Mucosa of stomach (tissue), 1 donor: Measurements from ENCODE around the gene WWTR1.

Experiments used
- H3K27me3 ChIP-seq: one replicate; pipeline ENCODE4 v1.7.0; 2013; ENCODE audit warnings: mild to moderate bottlenecking, low read length; ENCODE audit not compliant: control insufficient read depth, insufficient read depth
- H3K36me3 ChIP-seq: one replicate; pipeline ENCODE4 v1.7.0; 2013; ENCODE audit warnings: low read length; ENCODE audit not compliant: control insufficient read depth, insufficient read depth
- H3K4me1 ChIP-seq: one replicate; pipeline ENCODE4 v1.7.0; 2013; ENCODE audit warnings: mild to moderate bottlenecking, low read length; ENCODE audit not compliant: control insufficient read depth, insufficient read depth
- H3K4me3 ChIP-seq: one replicate; pipeline ENCODE4 v1.7.0; 2013; ENCODE audit warnings: low read length
- H3K9ac ChIP-seq: one replicate; pipeline ENCODE4 v1.7.0; 2013; ENCODE audit warnings: mild to moderate bottlenecking, low read length, moderate library complexity
- H3K9me3 ChIP-seq: one replicate; pipeline ENCODE4 v1.7.0; 2013; ENCODE audit warnings: mild to moderate bottlenecking, low read length, moderate library complexity; ENCODE audit not compliant: control insufficient read depth
- donor health status: Pancreatic carcinoma.

WWTR1 gene

DNA sequence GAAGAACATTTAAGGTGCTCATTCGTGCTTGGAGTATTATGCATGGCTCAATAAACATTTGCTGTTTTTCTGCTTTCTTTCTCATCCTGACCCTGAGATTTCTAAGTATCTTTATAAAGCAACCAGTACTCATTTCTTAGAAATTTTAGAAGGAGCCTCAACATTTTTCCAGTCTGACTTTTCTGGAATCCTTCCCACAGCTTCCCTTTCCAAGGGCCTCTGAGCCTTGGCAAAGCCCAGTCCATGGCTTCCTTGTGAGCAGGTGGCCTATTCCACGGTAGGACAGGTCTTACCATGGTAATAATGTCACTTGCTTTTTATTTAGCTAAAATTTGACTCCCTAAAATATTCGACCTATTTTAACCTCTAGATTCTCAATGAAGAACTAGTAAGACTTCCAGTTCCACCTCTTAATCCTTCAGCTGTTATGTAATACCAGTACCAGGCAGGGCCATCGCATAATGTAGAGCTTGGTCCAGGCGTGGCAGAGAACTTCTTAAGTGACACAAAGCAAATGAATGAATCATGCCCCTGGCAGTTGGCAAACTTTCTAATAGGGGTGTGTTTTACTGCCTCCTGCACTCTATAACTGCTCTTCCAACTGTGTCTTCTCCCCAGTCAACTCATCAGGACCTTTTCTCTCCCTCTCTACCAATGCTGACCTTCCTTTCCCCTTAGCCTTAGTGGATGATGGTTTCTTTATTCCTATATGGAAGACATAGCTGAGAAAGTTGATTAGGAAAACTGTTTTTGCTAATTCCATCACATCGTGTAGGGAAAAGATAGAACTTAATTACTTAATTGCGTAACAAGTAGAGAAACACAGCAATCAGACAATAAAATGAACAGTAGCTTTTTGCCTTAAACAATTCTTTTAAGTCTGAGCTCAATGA is 184.2 kb downstream of the WWTR1 start:
- Histone ChIP-seq H3K27me3 (no peaks in the 10 kb centered on the region), H3K9ac (no peak overlapping the region), H3K9me3 (no peaks in the 10 kb centered on the region), H3K36me3 (no peaks in the 10 kb centered on the region), H3K4me1 (peaks cover 48% of the 10 kb centered on the region), H3K4me3 (no peak overlapping the region)

DNA sequence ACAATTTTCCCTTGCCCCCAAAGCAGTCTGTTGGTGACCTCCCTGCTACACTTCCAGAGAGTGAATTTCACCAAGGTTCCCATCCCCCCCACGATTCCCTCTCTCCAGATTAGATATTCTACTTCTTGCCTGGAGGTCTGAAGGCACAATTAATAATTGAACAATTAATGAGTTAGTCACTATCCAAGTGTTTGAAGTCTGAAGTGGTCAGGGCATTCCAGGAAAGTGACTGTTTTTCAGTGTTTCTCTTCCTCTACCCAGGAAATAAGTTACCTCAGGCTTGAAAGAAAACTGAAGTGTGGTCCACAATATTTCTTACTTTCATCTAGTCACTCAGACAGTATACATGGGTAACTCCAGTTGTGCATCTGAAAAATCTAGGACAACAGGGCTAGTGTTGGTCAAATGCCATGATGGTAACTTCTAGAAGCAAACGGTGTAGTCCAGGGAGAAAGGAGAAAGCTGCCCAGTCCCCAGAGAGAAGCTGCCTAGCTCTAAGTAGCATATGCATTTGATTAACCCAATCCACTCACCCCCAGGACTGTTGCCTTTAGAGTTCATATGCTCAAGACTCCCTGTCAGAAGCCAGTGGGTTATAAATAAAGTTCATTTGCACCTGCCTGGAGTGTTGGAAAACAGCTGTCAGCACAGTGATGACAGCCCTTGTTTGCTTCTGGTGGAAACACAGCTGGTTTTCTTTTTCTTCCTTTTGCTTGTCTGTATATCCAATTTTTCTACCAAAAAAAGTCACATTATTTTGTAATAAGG is 185.6 kb downstream of the WWTR1 start:
- Histone ChIP-seq H3K4me1 (peaks cover 52% of the 10 kb centered on the region), H3K27me3 (no peaks in the 10 kb centered on the region), H3K9me3 (no peaks in the 10 kb centered on the region)

DNA sequence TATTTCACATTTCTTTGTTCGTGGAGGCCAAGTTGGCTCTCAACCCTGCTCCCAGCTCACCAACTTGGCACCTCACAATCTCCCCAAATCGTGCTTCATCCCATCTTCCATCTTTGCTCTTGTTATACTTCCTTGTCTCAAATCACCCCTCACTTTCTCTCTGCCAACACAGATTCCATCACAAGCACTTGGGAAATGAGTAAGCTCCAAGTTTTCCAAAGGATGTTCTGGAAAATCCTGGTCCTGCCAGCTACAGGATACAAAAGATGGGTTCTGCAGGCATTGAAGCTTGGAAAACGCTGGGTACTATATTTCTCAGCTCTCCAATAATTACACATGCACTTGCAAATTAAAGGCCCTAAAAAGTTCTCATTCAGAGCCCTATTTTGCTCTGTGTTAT is 187.4 kb downstream of the WWTR1 start:
- no peaks in the 10 kb centered on the region for H3K27me3 ChIP-seq
- H3K9me3 ChIP-seq = no peaks in the 10 kb centered on the region
- no peak overlapping the region for H3K9ac ChIP-seq
- H3K36me3 ChIP-seq = no peaks in the 10 kb centered on the region
- no peak overlapping the region for H3K4me3 ChIP-seq
- H3K4me1 ChIP-seq = peaks cover 52% of the 10 kb centered on the region

More for the DNA sequence above, 185.6 kb downstream of the WWTR1 start:
- Histone ChIP-seq H3K36me3 (no peaks in the 10 kb centered on the region), H3K4me3 (no peak overlapping the region), H3K9ac (no peak overlapping the region)

- Histone ChIP-seq H3K4me3 (no peak overlapping the region), H3K4me1 (peaks cover 36% of the 10 kb centered on the region), H3K9me3 (no peaks in the 10 kb centered on the region), H3K9ac (no peak overlapping the region), H3K27me3 (no peaks in the 10 kb centered on the region), H3K36me3 (no peaks in the 10 kb centered on the region)
Observed at GRCh38 chr3:149468504-149469212, 189.2 kb downstream of the WWTR1 start.
